Measurements from ENCODE around the gene IKZF1. TPM values are rescaled to one million over a fixed set of nuclear protein-coding genes. Genes with fewer than 3 reads are reported as not detected.

IKZF1 gene
- total and polyA plus RNA-seq, 2 donors (not counting 1 experiment from before 2014, with no cell fraction given) = 0.01 TPM; not detected in 1

DNA sequence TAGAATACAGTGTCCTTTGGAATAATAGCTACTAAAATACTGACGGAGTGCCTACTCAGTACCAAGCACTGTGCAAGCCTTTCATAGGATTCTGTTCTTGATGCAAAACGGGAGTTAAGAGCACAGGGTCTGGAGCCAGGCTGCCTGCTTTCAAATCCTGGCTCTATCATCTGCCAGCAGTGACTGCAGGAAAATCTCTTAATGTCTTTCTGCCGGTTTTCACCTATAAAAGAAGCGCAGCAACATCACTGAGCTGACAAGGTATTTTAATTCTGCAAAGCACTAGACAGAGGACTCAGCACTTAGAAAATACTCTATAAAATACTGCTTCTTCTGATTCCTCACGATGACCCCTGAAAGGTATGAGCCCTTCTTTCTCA, 145.0 kb downstream of the IKZF1 start:
- H3K79me2 ChIP-seq (ENCODE audit: control insufficient read depth, insufficient read depth, low read length) = peaks cover 8% of the 10 kb centered on the region
- no peaks in the 10 kb centered on the region for H3K27me3 ChIP-seq (ENCODE audit: control insufficient read depth, insufficient read depth, low read length)
- no peaks in the 10 kb centered on the region for H3K36me3 ChIP-seq (ENCODE audit: control insufficient read depth, insufficient read depth, low read length)
- TF ChIP-seq, protein P1, sequence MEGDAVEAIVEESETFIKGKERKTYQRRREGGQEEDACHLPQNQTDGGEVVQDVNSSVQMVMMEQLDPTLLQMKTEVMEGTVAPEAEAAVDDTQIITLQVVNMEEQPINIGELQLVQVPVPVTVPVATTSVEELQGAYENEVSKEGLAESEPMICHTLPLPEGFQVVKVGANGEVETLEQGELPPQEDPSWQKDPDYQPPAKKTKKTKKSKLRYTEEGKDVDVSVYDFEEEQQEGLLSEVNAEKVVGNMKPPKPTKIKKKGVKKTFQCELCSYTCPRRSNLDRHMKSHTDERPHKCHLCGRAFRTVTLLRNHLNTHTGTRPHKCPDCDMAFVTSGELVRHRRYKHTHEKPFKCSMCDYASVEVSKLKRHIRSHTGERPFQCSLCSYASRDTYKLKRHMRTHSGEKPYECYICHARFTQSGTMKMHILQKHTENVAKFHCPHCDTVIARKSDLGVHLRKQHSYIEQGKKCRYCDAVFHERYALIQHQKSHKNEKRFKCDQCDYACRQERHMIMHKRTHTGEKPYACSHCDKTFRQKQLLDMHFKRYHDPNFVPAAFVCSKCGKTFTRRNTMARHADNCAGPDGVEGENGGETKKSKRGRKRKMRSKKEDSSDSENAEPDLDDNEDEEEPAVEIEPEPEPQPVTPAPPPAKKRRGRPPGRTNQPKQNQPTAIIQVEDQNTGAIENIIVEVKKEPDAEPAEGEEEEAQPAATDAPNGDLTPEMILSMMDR (conservative IDR thresholded peaks at IDR 0.05 in 1 of 2, IDR thresholded peaks at IDR 0.05 in 1 of 2; ENCODE audit: low read depth in 1 of 2, low read length in 2 of 2) = no peak
- no peak for TF ChIP-seq EZH2 (IDR thresholded peaks at IDR 0.05; ENCODE audit: low read length, missing control alignments)
- H3K4me1 ChIP-seq (ENCODE audit: control insufficient read depth, extremely low read depth, insufficient read depth, low read length) = no peaks in the 10 kb centered on the region
- H3K4me3 ChIP-seq (replicated peaks in 1 of 4; ENCODE audit: control extremely low read depth in 1 of 4, insufficient read depth in 1 of 4, low read depth in 3 of 4, low read length in 4 of 4) = peak overlapping the region; percentile 75 to 88 (median 88)
- H2AFZ ChIP-seq (ENCODE audit: low read length) = peak overlapping the region; percentile 93
- H4K20me1 ChIP-seq (ENCODE audit: control insufficient read depth, extremely low read depth, insufficient read depth, low read length) = no peaks in the 10 kb centered on the region
- H3K9me3 ChIP-seq (ENCODE audit: control insufficient read depth, insufficient read depth, low read depth, low read length) = no peaks in the 10 kb centered on the region
- H3K27ac ChIP-seq (ENCODE audit: insufficient read depth, low read length) = peak overlapping the region; percentile 87
- DNase-seq (ENCODE audit: low read depth in 2 of 2) = no peak
- peak overlapping the region; percentile 71 for H3K4me2 ChIP-seq (ENCODE audit: extremely low read depth, insufficient read depth, low read length)
- peak overlapping the region; percentile 73 for H3K9ac ChIP-seq (ENCODE audit: insufficient read depth, low read length)

- H3K27ac ChIP-seq (ENCODE audit: insufficient read depth, low read length) = peak within 1 kb of the TSS; percentile 87
- peaks cover 5% of the 10 kb centered on the region for H3K27me3 ChIP-seq (ENCODE audit: control insufficient read depth, insufficient read depth, low read length)
- H3K9me3 ChIP-seq (ENCODE audit: control insufficient read depth, insufficient read depth, low read depth, low read length) = no peaks in the 10 kb centered on the region
- H2AFZ ChIP-seq (ENCODE audit: low read length) = peak within 1 kb of the TSS; percentile 93
- H3K4me1 ChIP-seq (ENCODE audit: control insufficient read depth, extremely low read depth, insufficient read depth, low read length) = no peaks in the 10 kb centered on the region
- H3K79me2 ChIP-seq (ENCODE audit: control insufficient read depth, insufficient read depth, low read length) = peaks cover 8% of the 10 kb centered on the region
- no peak for TF ChIP-seq EZH2 (IDR thresholded peaks at IDR 0.05; ENCODE audit: low read length, missing control alignments)
- TF ChIP-seq, protein P1 (conservative IDR thresholded peaks at IDR 0.05 in 1 of 2, IDR thresholded peaks at IDR 0.05 in 1 of 2; ENCODE audit: low read depth in 1 of 2, low read length in 2 of 2) = no peak
- H4K20me1 ChIP-seq (ENCODE audit: control insufficient read depth, extremely low read depth, insufficient read depth, low read length) = no peaks in the 10 kb centered on the region
- peak within 1 kb of the TSS; percentile 75 to 88 (median 88) for H3K4me3 ChIP-seq (replicated peaks in 1 of 4; ENCODE audit: control extremely low read depth in 1 of 4, insufficient read depth in 1 of 4, low read depth in 3 of 4, low read length in 4 of 4)
- H3K4me2 ChIP-seq (ENCODE audit: extremely low read depth, insufficient read depth, low read length) = peak within 1 kb of the TSS; percentile 71
- peak; percentile 73 to 76 for DNase-seq (ENCODE audit: low read depth in 2 of 2)
- peak within 1 kb of the TSS; percentile 73 for H3K9ac ChIP-seq (ENCODE audit: insufficient read depth, low read length)
- no peaks in the 10 kb centered on the region for H3K36me3 ChIP-seq (ENCODE audit: control insufficient read depth, insufficient read depth, low read length)
Observed at GRCh38 chr7:50449881-50450589, 145.5 kb downstream of the IKZF1 start, which contains the start of gene FIGNL1. Gene FIGNL1 (minus strand): TSS chr7:50450350. CDS start chr7:50447287, 3,063 bp downstream.

DNA sequence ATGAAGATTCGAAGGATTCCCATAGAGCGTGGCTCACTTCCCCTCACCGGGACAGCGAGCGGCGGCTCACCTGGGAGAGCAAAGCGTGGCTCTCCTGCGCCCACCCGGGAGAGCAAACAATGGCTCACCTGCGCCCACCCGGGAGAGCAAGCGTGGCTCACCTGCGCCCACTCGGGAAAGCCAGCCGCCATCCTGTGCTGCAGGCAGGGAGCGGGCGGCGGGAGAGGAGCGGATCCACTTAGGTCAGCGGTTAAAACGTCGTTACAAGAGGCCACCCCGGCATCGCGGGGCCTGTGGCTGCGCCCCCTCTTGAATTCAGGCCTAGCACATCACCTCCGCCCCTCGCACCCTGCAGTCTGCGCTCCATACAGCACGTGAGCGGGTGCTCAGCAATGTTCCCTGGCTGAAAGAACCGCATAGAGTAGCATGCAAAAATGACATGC, 146.1 kb downstream of the IKZF1 start:
- no peak overlapping the region for H3K9ac ChIP-seq (ENCODE audit: insufficient read depth, low read length)
- no peak for DNase-seq (ENCODE audit: low read depth in 2 of 2)

More for the DNA sequence above, 146.1 kb downstream of the IKZF1 start:
- H3K9me3 ChIP-seq (ENCODE audit: control insufficient read depth, insufficient read depth, low read depth, low read length) = no peaks in the 10 kb centered on the region
- H2AFZ ChIP-seq (ENCODE audit: low read length) = peak overlapping the region; percentile 93
- peak overlapping the region; percentile 87 for H3K27ac ChIP-seq (ENCODE audit: insufficient read depth, low read length)
- TF ChIP-seq EZH2 (IDR thresholded peaks at IDR 0.05; ENCODE audit: low read length, missing control alignments) = no peak
- TF ChIP-seq, protein P1 (conservative IDR thresholded peaks at IDR 0.05 in 1 of 2, IDR thresholded peaks at IDR 0.05 in 1 of 2; ENCODE audit: low read depth in 1 of 2, low read length in 2 of 2) = no peak
- peak overlapping the region; percentile 75 to 88 (median 88) for H3K4me3 ChIP-seq (replicated peaks in 1 of 4; ENCODE audit: control extremely low read depth in 1 of 4, insufficient read depth in 1 of 4, low read depth in 3 of 4, low read length in 4 of 4)
- H3K27me3 ChIP-seq (ENCODE audit: control insufficient read depth, insufficient read depth, low read length) = peaks cover 5% of the 10 kb centered on the region
- H3K4me2 ChIP-seq (ENCODE audit: extremely low read depth, insufficient read depth, low read length) = peak overlapping the region; percentile 71
- H3K4me1 ChIP-seq (ENCODE audit: control insufficient read depth, extremely low read depth, insufficient read depth, low read length) = no peaks in the 10 kb centered on the region
- peaks cover 8% of the 10 kb centered on the region for H3K79me2 ChIP-seq (ENCODE audit: control insufficient read depth, insufficient read depth, low read length)
- H3K36me3 ChIP-seq (ENCODE audit: control insufficient read depth, insufficient read depth, low read length) = no peaks in the 10 kb centered on the region
- H4K20me1 ChIP-seq (ENCODE audit: control insufficient read depth, extremely low read depth, insufficient read depth, low read length) = no peaks in the 10 kb centered on the region
